HFF-Myc (cell line): ENCODE measurements around the gene ZFHX3.

Source experiments
- DNase-seq: peaks from one replicate; pipeline ENCODE4 v3.0.0-alpha.2; 2011; ENCODE audit warnings: low read depth; ENCODE audit errors: extremely low read depth
- H3K4me3 ChIP-seq: replicated peaks from 2 replicates; pipeline ENCODE4 v1.5.1; 2011; ENCODE audit warnings: low read depth, mild to moderate bottlenecking, control low read depth, low read length
- TF ChIP-seq, protein P1 (sequence below): IDR thresholded peaks from 2 replicates; pipeline ENCODE4 v1.5.1; 2012; ENCODE audit warnings: mild to moderate bottlenecking, low read depth, low read length, control low read depth; ENCODE audit errors: missing control alignments

Gene ZFHX3

DNA sequence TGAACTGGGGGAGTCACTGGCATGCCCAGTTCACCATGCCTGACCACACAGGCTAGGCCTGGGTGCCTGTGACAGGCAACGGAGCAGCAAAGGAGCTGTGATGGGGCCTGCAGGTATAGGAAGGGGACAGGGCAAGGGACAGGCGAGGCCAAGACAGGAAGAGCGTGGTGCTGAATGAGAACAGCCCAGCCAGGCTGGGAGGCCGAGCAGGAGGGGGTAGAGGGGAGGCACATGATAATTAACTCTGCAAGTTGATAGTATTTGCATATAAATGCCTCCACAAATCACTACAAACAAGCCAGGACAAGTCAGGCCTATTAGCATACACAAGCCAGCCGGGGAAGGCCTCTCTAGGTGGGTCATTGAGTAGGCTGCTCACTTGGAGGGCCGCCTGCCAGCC is 7.8 kb downstream of the ZFHX3 start:
- DNase-seq, result no peak
- TF ChIP-seq, protein P1, sequence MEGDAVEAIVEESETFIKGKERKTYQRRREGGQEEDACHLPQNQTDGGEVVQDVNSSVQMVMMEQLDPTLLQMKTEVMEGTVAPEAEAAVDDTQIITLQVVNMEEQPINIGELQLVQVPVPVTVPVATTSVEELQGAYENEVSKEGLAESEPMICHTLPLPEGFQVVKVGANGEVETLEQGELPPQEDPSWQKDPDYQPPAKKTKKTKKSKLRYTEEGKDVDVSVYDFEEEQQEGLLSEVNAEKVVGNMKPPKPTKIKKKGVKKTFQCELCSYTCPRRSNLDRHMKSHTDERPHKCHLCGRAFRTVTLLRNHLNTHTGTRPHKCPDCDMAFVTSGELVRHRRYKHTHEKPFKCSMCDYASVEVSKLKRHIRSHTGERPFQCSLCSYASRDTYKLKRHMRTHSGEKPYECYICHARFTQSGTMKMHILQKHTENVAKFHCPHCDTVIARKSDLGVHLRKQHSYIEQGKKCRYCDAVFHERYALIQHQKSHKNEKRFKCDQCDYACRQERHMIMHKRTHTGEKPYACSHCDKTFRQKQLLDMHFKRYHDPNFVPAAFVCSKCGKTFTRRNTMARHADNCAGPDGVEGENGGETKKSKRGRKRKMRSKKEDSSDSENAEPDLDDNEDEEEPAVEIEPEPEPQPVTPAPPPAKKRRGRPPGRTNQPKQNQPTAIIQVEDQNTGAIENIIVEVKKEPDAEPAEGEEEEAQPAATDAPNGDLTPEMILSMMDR, result no peak
- H3K4me3 ChIP-seq, result no peak overlapping the region

DNA sequence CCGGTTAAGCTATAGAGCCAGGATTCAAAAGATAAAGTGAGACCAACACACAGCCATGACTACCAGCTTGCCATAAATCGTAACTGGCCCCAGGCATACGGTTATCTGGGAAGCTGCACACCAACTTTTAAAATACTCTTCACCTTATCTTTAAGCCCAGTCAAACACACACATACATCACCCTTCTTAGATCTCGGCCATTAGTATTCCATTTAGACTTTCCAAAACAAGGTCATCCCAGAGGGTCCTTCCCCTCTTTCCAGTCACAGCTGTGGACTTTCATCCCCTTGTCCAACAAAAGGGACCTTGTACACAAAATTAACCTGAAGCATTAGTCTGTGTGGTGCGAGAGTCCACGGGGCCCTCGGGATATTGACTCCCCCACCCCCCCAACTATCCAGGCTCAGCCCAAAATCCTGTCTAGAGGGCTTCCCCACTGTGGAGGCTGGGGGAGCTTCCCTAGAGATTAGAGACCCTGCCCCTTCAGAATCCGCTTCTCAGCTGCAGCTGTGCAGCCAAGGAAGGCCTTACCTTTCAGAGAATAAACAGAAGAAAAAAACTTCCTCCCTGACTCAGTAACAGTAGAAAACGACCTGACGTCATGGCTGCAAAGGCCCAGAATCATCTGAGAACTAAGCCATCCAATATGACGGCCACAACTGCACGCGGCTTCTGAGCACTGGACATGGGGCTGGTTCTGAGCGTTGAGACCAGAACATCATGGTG is 9.9 kb downstream of the ZFHX3 start:
- no peak for DNase-seq
- no peak overlapping the region for H3K4me3 ChIP-seq
- TF ChIP-seq, protein P1, result no peak

DNA sequence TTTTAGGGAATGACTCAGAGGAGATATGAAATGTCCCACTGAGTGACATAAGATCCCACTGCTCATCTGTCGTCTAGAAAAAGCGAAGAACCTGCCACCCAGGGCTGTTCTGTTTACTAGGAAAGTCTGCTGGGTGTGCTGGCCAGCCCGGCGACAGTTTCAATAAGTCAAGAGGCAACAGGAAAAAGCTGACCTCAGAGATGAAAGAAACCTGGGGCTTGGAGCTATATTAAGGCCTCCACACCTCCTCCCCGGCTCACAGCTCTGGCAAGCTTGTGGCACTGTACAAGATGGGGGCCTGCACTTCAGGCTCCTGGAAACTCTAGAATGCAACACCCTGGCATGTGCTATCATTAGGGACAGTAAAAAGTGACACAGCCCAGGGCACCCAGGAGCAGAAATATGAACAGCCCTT is 10.6 kb downstream of the ZFHX3 start:
- no peak overlapping the region for H3K4me3 ChIP-seq
- TF ChIP-seq, protein P1, result no peak
- DNase-seq, result no peak

DNA sequence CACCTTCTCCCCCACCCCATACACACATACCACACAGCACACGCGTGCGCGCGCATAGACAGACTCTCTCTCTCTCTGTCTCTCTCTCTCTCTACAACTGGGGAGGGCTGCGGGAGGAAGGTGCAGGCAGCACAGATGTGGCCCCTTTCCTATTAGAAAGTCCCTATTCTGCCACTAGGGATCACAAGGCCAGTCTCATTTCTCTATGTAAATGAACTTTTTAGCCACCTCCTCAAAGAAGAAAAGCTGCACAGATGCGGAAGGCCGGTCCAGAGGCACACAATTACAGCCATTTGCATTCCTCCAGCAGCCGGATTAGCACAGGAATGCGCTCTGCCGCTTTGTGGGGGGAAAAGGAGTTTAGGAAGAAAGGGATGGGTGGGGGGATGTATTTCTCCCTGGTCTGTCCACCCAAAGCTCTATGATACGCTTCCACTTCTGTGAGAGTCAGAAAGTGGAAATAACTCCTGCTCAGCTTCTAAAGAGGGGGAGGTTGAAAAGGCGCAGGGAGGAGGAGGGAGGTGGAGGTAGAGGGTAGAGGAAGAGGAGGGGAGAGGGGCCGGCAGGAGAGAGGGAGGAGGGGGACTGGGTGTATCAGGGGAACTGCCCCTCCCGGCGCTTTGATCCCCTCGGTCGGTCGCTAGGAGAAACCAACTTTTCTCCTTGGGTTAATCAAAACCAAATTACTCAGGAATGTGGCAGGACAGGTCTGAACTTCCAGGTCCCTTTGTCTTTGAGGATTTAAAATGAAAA is 11.7 kb downstream of the ZFHX3 start:
- TF ChIP-seq, protein P1, result no peak
- no peak for DNase-seq
- no peak overlapping the region for H3K4me3 ChIP-seq

DNA sequence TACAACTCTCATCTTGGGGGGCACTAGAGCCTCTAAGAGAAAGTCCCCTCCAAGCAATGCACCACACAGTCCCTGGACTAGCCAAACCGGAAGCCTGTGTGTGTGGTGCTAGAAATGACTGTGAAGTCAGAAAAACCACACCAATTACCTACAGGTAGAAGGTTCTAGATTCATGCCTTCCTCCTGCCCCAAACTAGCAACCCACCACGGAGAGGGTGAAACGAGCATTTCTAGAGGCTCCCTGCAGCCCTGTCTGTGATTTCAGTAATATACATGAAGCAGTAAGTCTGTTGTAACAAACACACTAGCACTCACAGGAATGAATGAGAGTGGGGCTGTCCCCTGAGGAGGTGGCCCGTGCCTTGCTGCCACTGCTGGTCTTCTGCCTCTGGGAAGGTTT is 13.6 kb downstream of the ZFHX3 start:
- no peak for DNase-seq
- H3K4me3 ChIP-seq, result no peak overlapping the region

DNA sequence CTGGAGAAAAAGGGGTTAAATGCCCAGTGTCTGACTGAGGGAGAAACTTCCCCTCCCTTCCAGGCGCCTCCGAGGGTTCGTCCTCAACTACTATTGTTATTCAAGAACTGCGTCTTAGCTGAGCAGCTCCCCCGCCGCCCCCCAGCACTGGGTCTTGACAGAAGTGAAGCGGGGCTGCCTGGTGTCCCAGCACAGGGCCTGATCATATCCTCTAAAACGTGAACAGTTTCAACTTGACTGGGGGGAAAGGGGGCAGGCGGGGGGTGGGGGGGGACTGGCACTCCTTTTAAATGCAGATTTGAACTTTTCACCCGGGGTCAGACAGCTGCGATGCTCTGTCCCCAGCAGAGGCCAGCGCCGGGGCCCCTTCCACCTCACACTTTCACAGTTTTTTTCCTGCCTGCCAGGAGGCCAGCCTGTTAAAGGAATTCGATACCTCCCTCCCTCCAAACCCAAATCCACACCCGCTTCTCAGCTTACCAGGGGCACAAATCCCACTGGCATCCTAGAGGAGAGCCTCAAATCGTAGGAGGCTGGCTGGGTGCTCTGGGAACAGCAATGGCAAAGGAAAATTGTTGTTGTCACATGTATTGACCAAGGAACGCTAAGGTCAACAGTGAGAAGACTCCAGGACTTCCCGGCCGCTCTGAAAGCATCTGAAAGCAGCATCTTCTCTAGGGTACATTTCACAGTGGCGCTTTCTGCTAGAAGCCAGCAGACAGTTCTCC is 14.5 kb downstream of the ZFHX3 start:
- no peak for DNase-seq
- no peak overlapping the region for H3K4me3 ChIP-seq

More for the DNA sequence above, 13.6 kb downstream of the ZFHX3 start:
- TF ChIP-seq, protein P1, result no peak

More for the DNA sequence above, 14.5 kb downstream of the ZFHX3 start:
- TF ChIP-seq, protein P1, result no peak
